ENCODE measurements around the gene SLC31A1. TPM values are rescaled to one million over a fixed set of nuclear protein-coding genes. Genes with fewer than 3 reads are reported as not detected.
A peak's percentile ranks its signal among the peaks of the same experiment; 100 is the strongest.

SLC31A1 gene
- total RNA-seq, result 8.1 and 15.4 TPM in 2 replicates

DNA sequence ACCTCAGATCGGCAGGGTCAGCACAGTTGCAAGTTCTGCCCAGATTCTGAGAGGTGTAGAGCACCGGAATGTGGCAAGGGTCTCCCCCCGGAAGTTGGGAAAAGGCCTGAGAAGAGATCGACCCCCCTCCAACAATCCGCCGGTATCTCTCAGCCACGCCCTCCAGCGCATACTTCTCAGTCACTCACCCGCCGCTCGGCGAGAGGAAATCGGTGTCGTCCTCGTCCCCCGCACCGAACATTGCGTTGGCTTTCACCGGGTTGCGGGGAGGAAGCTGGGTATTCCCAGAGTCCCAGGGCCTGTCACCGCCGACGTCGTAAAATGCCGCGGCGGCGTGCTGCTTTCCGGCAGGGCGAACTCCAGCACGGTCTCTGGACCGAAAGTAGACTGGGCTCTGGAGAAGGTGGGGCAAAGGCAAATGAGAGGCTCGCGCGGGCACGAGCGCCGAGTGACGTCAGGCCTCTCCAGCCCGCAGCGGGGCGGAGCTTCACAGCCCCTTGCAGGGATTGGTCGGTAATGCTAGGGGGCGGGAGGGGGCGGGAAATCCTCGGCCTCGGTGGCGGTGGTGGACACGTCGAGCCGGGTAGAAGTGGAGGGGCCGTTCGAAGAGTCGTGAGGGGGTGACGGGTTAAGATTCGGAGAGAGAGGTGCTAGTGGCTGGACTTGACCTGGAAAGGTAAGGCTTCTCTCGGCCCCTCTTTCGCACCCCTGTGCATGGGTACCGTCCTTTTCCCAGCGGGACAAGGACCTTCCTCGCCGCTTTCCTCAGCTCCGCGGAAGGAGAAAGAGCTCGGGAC is at the start of gene SLC31A1, which contains the start of gene FKBP15:
Gene SLC31A1, plus strand, starts transcription at position 542 of the 797 bp plus-strand sequence. CDS start 34,605 bp downstream, outside the sequence.
Gene FKBP15, minus strand, starts transcription at position 275 of the 797 bp plus-strand sequence. Its CDS starts 34 bp downstream, at position 241.
- TF ChIP-seq CTCF (conservative IDR thresholded peaks at IDR 0.05; ENCODE audit: low read depth, low read length), result no peak
- H3K4me3 ChIP-seq (ENCODE audit: low read depth, low read length), result peak within 1 kb of the TSS; percentile 98
- peak; percentile 82 for DNase-seq (ENCODE audit: low read depth)

- no peak overlapping the region for H3K4me3 ChIP-seq (ENCODE audit: low read depth, low read length)
- DNase-seq (ENCODE audit: low read depth), result no peak
- no peak for TF ChIP-seq CTCF (conservative IDR thresholded peaks at IDR 0.05; ENCODE audit: low read depth, low read length)
Observed at GRCh38 chr9:113173341-113173740, 48.0 kb upstream of the SLC31A1 start.

- no peak for DNase-seq (ENCODE audit: low read depth)
- no peak overlapping the region for H3K4me3 ChIP-seq (ENCODE audit: low read depth, low read length)
- no peak for TF ChIP-seq CTCF (conservative IDR thresholded peaks at IDR 0.05; ENCODE audit: low read depth, low read length)
Observed at GRCh38 chr9:113176803-113177202, 44.5 kb upstream of the SLC31A1 start.

DNA sequence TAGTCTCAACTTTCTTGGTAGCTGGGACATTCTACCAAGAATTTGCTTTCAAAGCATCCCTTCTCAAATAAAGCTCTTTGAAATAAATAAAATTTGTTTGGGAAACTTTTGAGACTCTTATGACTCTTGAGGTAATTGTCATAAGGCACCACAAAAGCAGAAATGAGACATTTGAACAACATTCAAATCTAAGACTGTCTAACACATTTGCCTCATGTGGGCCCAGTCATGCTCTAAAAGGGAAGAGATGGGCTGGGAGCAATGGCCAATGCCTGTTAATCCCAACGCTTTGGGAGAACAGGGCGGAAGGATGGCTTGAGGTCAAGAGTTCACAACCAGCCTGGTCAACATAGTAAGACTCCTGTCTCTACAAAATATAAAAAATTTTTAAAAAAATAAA is 44.1 kb upstream of the SLC31A1 start:
- no peak for DNase-seq (ENCODE audit: low read depth)
- H3K4me3 ChIP-seq (ENCODE audit: low read depth, low read length), result no peak overlapping the region
- no peak for TF ChIP-seq CTCF (conservative IDR thresholded peaks at IDR 0.05; ENCODE audit: low read depth, low read length)

DNA sequence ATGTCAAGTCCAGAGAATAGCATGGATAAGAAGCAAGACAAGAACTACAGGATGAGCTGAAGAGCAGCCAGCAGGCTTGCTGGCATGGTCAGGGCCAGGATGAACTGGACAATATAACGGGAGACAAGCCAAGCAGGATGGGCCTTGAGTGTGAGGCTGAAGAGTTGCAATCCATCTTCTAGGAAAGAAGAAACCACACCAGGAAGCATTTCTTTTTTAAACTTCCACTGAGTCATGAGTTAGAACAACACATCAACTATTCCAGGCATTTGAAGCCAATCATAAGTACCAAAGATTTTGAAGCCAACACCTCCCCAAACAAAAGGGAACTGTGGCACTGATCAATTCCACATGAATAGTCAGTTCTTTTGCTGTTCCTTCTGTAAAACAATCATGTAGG is 43.3 kb upstream of the SLC31A1 start:
- DNase-seq (ENCODE audit: low read depth), result no peak
- H3K4me3 ChIP-seq (ENCODE audit: low read depth, low read length), result no peak overlapping the region
- TF ChIP-seq CTCF (conservative IDR thresholded peaks at IDR 0.05; ENCODE audit: low read depth, low read length), result no peak

- TF ChIP-seq CTCF (conservative IDR thresholded peaks at IDR 0.05; ENCODE audit: low read depth, low read length), result no peak
- no peak overlapping the region for H3K4me3 ChIP-seq (ENCODE audit: low read depth, low read length)
- no peak for DNase-seq (ENCODE audit: low read depth)
Observed at GRCh38 chr9:113179839-113180238, 41.5 kb upstream of the SLC31A1 start.

DNA sequence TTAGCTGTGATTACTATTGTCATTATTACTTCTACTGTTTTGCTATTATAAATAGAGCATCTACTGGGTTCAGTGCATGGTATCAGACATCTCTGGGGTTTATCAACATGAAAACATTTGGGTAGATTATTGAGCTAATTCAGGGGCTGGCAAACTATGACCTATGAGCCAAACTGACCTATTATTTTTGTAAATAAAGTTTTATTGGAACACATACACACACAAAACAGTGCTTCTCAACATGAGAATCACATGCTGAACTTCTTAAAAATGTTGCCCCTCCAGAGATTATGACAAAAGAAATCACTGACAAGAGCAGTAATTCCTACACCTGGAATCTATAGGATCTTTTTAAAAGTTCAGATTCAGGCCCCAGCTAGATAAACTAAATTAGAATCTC is 40.2 kb upstream of the SLC31A1 start:
- no peak for TF ChIP-seq CTCF (conservative IDR thresholded peaks at IDR 0.05; ENCODE audit: low read depth, low read length)
- DNase-seq (ENCODE audit: low read depth), result no peak
- H3K4me3 ChIP-seq (ENCODE audit: low read depth, low read length), result no peak overlapping the region
